Stimulated activated CD4-positive, alpha-beta T cell treated with anti-CD3 and anti-CD28 coated beads, Interleukin-2, amount 100 ng/mL, for 4 hours (primary cell): Measurements from ENCODE around the gene PDZD2.
"Not testable (repeated sequence)": the region's sequence is repeated elsewhere in the genome, so short reads cannot be mapped to it uniquely, and the experiment has no call there.

Source experiments
- DNase-seq: peaks from one replicate; pipeline ENCODE4 v3.0.0-alpha.2; 2020; ENCODE audit warnings: low read depth

Gene PDZD2

DNA sequence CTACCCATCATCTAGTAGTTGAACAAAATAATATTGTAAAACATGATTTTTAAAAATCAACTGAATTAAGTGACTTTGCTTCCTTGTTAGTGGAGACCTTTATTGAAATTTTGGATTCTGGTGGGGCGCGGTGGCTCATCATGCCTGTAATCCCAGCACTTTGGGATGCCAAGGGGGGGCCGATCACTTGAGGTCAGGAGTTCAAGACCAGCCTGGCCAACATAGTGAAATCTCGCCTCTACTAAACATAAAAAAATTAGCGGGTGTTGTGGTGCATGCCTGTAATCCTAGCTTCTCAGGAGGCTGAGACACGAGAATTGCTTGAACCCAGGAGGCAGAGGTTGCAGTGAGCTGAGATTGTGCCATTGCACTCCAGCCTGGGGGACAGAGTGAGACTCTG, 439.9 kb downstream of the PDZD2 start:
- DNase-seq, result not testable (repeated sequence)

DNA sequence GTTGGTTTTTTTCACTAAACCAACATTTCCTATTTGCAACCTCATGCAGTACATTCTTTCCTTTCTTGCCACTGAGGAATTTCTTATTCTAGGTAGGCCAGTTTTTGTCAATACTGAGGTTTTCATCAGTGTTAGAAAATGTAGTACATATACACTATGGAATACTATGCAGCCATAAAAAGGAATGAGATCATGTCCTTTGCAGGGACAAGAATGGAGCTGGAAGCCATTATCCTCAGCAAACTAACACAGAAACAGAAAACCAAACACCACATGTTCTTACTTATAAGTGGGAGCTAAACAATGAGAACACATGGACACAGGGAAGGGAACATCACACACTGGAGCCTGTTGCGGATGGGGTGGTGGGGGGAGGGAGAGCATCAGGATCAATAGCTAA, 441.6 kb downstream of the PDZD2 start:
- not testable (repeated sequence) for DNase-seq

DNA sequence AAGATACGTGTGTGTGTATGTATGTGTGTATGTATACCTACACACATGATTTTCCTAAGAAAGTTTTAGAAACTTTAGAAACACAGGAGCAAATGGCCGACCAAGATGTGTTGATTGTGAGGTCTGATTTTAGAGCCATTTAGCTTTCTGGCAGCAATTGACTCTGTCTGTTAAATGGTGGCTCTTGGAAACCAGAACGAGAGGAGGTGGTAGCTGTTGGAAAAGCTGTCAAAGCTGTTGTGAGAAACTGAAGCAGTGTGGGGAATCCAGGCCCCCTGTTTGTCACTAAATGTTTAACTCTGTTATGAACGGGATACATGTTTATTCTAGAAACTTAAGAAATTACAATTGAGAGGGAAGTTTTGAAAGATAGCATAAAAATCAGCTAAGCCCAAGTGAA, 443.8 kb downstream of the PDZD2 start:
- DNase-seq, result no peak

DNA sequence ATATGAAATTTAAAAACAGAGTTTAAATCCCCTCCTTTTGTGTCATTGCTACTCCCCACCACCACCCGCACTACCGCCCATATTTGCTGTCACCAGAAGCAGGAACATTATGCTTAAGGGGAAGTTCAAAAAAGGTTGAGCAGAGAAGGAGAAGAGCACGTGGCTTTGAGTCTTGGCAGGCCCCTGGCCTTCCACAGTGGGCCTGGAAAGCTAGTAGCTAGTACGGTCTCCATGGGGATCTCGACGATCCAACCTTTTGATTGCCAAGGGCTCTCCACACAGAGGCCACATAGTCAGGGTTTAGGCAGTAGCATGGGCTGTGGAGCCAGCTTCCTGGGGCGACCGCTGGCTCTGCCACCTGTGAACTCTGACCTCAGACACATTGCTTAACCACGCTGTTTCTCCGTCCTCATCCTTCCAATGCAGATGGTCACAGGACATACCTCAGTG, 445.1 kb downstream of the PDZD2 start:
- DNase-seq, result no peak

DNA sequence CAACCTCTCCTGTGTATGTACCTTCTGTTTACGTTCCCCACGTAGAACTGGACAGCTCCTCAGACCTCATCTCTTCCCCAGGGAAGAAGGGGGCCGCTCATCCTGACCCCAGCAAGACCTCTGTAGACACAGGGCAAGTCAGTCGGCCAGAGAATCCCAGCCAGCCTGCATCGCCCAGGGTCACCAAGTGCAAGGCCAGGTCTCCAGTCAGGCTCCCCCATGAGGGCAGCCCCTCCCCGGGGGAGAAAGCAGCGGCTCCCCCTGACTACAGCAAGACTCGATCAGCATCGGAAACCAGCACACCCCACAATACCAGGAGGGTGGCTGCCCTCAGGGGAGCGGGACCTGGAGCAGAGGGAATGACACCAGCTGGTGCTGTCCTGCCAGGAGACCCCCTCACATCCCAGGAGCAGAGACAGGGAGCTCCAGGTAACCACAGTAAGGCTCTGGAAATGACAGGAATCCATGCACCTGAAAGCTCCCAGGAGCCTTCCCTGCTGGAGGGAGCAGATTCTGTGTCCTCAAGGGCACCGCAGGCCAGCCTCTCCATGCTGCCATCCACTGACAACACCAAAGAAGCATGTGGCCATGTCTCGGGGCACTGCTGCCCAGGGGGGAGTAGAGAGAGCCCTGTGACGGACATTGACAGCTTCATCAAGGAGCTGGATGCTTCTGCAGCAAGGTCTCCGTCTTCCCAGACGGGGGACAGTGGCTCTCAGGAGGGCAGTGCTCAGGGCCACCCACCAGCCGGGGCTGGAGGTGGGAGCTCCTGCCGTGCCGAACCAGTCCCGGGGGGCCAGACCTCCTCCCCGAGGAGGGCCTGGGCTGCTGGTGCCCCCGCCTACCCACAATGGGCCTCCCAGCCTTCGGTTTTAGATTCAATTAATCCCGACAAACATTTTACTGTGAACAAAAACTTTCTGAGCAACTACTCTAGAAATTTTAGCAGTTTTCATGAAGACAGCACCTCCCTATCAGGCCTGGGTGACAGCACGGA, 448.5 kb downstream of the PDZD2 start:
- DNase-seq, result no peak

DNA sequence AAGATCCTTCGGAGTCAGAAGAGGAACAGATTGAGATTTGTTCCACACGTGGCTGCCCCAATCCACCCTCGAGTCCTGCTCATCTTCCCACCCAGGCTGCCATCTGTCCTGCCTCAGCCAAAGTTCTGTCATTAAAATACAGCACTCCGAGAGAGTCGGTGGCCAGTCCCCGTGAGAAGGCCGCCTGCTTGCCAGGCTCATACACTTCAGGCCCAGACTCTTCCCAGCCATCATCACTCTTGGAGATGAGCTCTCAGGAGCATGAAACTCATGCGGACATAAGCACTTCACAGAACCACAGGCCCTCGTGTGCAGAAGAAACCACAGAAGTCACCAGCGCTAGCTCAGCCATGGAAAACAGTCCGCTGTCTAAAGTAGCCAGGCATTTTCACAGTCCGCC, 449.3 kb downstream of the PDZD2 start:
- no peak for DNase-seq

DNA sequence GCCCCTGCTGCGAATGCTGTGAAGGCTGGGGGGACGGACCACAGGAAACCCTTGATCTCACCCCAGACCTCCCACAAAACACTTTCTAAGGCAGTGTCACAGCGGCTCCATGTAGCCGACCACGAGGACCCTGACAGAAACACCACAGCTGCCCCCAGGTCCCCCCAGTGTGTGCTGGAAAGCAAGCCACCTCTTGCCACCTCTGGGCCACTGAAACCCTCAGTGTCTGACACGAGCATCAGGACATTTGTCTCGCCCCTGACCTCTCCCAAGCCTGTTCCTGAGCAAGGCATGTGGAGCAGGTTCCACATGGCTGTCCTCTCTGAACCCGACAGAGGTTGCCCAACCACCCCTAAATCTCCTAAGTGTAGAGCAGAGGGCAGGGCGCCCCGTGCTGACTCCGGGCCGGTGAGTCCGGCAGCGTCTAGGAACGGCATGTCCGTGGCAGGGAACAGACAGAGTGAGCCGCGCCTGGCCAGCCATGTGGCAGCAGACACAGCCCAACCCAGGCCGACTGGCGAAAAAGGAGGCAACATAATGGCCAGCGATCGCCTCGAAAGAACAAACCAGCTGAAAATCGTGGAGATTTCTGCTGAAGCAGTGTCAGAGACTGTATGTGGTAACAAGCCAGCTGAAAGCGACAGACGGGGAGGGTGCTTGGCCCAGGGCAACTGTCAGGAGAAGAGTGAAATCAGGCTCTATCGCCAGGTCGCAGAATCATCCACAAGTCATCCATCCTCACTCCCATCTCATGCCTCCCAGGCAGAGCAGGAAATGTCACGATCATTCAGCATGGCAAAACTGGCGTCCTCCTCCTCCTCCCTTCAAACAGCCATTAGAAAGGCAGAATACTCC, 450.4 kb downstream of the PDZD2 start:
- DNase-seq, result no peak

DNA sequence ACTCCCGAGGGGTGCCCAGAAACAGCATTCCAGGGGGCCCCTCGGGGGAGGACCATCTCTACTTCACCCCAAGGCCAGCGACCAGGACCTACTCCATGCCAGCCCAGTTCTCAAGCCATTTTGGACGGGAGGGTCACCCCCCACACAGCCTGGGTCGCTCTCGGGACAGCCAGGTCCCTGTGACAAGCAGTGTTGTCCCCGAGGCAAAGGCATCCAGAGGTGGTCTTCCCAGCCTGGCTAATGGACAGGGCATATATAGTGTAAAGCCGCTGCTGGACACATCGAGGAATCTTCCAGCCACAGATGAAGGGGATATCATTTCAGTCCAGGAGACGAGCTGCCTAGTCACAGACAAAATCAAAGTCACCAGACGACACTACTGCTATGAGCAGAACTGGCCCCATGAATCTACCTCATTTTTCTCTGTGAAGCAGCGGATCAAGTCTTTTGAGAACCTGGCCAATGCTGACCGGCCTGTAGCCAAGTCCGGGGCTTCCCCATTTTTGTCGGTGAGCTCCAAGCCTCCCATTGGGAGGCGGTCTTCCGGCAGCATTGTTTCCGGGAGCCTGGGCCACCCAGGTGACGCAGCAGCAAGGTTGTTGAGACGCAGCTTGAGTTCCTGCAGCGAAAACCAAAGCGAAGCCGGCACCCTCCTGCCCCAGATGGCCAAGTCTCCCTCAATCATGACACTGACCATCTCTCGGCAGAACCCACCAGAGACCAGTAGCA, 451.3 kb downstream of the PDZD2 start:
- DNase-seq, result no peak

DNA sequence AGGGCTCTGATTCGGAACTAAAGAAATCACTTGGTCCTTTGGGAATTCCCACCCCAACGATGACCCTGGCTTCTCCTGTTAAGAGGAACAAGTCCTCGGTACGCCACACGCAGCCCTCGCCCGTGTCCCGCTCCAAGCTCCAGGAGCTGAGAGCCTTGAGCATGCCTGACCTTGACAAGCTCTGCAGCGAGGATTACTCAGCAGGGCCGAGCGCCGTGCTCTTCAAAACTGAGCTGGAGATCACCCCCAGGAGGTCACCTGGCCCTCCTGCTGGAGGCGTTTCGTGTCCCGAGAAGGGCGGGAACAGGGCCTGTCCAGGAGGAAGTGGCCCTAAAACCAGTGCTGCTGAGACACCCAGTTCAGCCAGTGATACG, 451.8 kb downstream of the PDZD2 start:
- no peak for DNase-seq

DNA sequence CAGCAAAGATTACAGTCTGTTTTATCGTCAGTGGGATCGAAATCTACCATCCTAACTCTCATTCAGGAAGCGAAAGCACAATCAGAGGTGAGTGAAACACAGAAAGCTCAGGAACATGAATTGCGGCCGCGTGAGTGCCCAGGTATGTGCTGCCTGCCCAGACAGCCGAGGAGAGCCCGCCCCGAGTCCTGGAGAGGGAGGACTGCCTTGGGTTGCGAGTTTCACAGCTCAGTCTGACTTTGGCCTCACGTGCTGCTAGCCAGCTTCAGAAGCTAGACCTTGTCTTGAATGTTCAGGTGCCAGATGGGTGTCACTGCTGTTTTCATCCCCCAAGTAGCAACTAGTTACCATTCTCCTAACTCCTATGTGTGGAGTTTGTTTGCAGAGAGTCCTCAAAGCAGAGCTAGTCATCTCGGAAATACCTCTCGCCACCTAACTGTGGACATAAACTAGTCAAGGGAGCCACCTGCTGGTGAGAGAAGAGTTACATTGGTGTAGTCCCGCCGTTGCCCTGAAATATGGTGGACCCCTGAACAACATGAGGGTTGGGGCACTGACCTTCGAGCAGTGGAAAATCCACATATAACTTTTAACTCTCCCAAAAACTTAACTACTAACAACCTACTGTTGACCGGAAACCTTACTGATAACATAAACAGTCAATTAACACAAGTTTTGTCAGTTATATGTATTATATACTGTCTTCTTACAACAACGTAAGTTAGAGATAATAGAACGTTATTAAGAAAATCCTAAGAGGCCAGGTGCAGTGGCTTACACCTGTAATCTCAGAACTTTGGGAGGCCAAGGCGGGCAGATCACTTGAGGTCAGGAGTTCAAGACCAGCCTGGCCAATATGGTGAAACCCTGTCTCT, 454.2 kb downstream of the PDZD2 start:
- DNase-seq, result peak; percentile 55

DNA sequence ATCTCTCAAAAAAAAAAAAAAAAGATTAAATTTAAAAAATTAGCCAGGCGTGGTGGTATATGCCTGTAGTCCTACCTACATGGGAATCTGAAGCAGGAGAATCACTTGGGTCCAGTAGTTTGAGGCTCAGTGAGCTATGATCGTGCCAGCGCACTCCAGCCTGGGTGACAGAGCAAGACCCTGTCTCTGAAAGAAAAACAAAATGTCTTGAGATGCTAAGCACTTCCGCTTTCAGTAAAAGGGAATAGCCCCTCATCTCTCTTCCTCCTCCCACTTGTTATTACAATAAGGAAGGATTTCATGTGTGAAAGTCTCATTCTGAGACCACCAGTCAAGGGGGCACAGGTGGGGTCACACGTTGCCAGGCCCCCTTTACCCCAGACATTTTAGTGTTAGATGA, 455.8 kb downstream of the PDZD2 start:
- no peak for DNase-seq

DNA sequence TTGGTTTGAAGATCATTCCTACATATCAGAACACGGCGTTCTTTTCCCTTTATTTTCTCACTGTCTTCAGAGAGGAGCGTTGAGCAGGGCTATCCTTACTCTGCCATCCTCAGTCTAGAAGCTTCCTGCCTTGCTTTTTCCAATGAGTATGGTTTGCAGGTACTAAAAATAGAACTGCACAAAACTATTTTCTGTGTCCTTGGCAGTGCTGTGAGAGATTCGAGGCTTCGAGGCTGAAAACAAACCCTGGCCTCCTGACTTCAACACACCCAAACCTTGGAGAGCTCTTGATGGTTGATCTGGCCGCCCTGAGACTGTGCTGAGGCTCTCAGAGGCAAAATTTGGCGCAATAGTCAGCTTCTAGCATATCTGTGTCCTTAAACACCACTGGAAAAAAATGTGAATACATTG, 456.3 kb downstream of the PDZD2 start:
- DNase-seq, result no peak

DNA sequence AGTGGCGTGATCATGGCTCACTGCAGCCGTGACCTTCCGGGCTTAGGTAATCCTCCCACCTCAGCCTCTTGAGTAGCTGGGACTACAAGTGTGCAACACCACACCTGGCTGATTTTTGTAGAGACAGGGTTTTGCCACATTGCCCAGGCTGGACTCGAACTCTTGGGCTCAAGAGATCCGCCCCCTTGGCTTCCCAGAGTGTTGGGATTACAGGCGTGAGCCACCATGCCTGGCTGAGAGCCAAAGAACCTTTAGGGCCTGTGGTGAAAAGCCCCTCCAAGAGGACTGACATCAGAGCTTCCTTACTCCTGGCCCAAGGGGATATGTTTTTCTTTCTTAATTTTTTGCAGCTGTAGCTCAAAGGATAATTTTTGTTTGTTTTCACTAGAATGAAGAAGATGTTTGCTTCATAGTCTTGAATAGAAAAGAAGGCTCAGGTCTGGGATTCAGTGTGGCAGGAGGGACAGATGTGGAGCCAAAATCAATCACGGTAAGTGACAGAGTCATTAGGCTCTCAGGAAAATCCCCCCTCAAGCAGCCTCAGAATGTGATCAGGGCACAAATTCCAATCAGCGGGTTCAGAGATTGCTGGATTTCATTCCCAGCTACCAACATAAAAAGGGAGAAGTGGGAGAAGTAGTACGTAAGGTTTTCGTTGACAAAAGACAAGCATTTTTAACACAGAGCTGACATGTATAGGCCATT, 458.1 kb downstream of the PDZD2 start:
- DNase-seq, result no peak

DNA sequence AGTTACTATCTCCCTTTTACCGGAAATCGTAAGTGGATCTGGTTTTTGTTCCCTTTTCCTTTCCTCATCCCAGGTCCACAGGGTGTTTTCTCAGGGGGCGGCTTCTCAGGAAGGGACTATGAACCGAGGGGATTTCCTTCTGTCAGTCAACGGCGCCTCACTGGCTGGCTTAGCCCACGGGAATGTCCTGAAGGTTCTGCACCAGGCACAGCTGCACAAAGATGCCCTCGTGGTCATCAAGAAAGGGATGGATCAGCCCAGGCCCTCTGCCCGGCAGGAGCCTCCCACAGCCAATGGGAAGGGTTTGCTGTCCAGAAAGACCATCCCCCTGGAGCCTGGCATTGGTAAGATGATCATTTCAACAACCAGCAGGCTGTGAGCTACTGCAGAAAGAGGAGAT, 459.4 kb downstream of the PDZD2 start:
- DNase-seq, result no peak

DNA sequence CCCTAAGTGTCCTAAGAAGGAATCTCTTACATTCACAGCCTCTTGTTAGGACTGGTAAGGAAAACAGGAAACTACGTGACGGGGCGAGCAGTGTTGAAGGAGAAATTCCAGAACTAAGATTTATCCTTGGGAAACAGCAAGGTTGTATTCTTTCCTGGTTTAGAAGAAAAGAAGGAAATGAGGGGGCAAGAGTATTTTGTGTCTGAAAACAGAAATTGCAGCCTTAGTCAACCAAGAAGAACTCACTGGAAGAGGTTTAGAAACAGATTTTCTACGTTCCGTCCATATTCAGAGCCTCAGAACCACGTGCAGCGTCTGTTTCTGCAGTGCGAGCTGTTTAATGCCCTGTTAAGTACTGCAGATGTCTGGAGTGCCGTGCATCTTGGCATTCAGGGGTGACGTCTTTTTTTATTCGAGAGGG, 460.0 kb downstream of the PDZD2 start:
- DNase-seq, result no peak

DNA sequence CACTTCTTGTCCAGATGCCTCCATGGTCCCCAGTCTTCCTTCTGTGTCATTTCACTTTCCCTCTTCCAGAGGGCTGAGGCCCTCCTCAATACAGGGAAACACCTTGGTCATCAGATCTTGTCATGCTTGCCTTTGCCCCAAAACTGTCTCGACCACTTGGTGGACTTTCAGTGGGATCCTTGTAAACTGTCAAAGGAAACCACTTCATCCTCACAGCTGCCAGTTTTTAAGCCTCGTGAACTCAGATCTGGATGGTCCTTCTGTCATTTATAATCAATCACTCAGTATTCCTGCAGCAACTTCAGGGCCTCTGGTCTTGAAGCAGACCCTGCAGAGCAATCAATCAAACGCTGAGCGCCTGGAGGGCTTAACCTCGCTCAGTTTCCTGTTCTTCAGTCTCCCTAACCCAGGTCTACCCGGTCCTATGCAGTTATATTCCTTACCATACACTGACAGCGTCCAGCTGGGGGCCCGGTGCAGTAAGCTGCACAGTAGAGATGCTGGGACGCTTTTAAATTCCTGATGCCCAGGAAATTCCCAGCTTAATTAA, 460.6 kb downstream of the PDZD2 start:
- no peak for DNase-seq

DNA sequence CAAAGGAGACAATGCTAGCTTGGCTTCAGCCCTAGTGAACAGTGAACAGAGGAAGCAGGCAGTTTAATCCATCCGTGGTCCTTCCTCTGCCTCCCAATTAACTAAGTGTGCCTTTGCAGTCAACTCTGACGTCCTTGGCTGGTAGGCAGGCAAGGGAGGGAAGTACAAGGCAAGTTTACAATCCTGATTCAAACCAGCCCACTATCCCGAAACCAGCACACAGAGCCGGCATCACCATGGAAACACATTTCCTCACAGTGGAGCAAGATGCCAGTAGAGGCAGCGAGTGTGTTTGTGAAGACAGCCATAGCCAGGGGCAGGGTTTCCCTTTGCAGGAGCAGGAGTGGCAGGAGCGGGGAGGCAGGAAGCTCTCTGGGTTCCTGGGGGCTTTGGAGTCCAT, 461.3 kb downstream of the PDZD2 start:
- DNase-seq, result no peak

DNA sequence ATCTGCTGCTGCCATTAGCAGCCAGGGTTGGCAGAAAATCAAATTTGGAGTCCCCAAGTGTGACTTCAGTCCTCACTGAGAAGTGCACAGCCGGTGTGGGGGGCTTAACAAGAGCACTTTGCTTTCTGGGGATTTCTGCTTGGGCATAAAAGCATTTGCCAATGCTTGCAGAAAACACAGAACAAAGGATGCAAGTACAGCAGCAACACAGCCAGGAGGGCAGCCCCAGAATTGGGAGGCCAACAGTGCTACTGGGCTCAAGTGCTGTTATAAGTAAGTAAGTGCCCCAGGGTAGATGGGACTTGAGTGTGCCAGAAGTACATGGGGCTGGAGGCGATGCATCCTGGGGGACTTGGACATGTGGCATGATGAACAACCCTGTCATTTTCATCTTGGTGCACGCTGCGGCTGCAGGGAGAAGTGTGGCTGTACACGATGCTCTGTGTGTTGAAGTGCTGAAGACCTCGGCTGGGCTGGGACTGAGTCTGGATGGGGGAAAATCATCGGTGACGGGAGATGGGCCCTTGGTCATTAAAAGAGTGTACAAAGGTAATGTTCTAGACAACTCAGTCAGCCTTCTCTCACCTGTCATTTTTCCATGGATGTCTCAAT, 461.9 kb downstream of the PDZD2 start:
- DNase-seq, result no peak

DNA sequence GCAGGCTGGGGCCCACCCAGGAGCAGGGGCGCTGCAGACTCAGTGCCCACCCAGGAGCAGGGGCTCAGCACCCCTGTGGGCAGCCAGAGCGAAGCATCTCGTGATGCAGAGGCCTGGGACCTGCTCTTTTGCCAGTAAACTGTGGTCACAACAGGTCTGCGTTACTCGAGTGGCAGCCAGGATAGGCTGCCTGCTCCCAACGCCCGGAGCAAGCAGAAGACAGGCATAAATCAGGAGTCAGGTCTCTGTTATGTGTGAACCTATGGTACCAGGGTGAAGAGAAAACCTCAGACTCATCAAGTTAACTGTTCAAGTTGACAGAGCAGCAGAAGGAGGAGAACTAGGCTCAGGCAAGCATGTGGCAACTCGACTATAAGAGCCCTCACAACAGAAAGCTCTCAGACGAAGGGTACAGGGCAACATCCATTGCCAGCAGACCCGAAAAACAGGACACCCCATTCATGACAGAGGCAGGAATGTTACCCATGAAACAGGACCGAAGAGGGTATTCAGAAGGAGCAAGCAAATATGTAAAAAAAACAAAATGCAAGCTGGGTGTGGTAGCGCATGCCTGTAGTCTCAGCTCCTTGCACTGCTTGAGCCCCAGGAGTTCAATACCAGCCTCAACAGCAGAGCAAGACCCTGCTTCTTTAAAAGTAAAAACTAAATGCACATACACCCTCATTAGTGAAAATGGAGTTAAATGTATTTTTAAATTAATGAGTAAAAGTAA, 463.5 kb downstream of the PDZD2 start:
- DNase-seq, result no peak
